Esophagus muscularis mucosa (tissue), 3 donors: ENCODE data around the gene CALB2.

Source experiments
- CTCF ChIP-seq, 3 experiments: fragments of 200-600 bp in 2 of 3; fragments of 450-650 bp in 1 of 3; sonication (generic) in 2 of 3; IDR thresholded peaks; one replicate each; pipeline ENCODE4 v1.5.1; 2017 to 2019; ENCODE audit warnings: antibody characterized with exemption in 3 of 3, mild to moderate bottlenecking in 2 of 3, moderate library complexity in 1 of 3
- POLR2AphosphoS5 ChIP-seq, 2 donors: sonication (generic); formaldehyde crosslinking; IDR thresholded peaks; one replicate each; pipeline ENCODE4 v1.6.1; 2017; ENCODE audit warnings: antibody characterized with exemption in 2 of 2

- TF ChIP-seq CTCF (IDR thresholded peaks at IDR 0.05) (no peak), POLR2AphosphoS5 (IDR thresholded peaks at IDR 0.05) (no peak)
These were observed 47.8 kb downstream of the CALB2 start for GRCh38 chr16:71406316-71406715.
